SU-DHL-6 (cell line): Measurements from ENCODE around the gene PPP1CB.

ENCODE experiments used
- H2AFZ ChIP-seq: fragments of 200-600 bp; sonication (generic); 2 replicates; pipeline ENCODE4 v1.6.1; 2014; ENCODE audit warnings: low read depth, mild to moderate bottlenecking, moderate library complexity, mixed read lengths, antibody characterized with exemption, low read length; ENCODE audit not compliant: severe bottlenecking
- H3F3A ChIP-seq: fragments of 200-600 bp; shearing (Covaris generic); 2 replicates; pipeline ENCODE4 v1.6.0; 2016; ENCODE audit warnings: antibody characterized with exemption, mild to moderate bottlenecking; ENCODE audit not compliant: insufficient read depth
- H3K27ac ChIP-seq: fragments of 200-600 bp; sonication (generic); 2 replicates; pipeline ENCODE4 v1.5.1; 2016; ENCODE audit warnings: low read depth, mild to moderate bottlenecking, low read length, moderate library complexity, mixed read lengths
- H3K27me3 ChIP-seq: fragments of 200-600 bp; sonication (generic), shearing (Covaris generic); 2 replicates; pipeline ENCODE4 v1.6.0; 2014; ENCODE audit warnings: mild to moderate bottlenecking, low read length
- H3K36me3 ChIP-seq: fragments of 200-600 bp; sonication (generic); 2 replicates; pipeline ENCODE4 v1.6.1; 2014; ENCODE audit warnings: mild to moderate bottlenecking, low read length, mixed read lengths
- H3K4me2 ChIP-seq: fragments of 300-600, 200-600 bp; shearing (Covaris generic), sonication (generic); 2 replicates; pipeline ENCODE4 v1.6.0; 2014; ENCODE audit warnings: low read length, low read depth, mild to moderate bottlenecking; ENCODE audit not compliant: poor library complexity, severe bottlenecking
- H3K4me3 ChIP-seq: fragments of 200-600 bp; sonication (generic); 2 replicates; pipeline ENCODE4 v1.5.1; 2014; ENCODE audit warnings: antibody characterized with exemption, low read length, mild to moderate bottlenecking, mixed read lengths; ENCODE audit not compliant: insufficient read depth, poor library complexity, severe bottlenecking
- H3K79me2 ChIP-seq: fragments of 200-600 bp; sonication (generic); 2 replicates; pipeline ENCODE4 v1.6.1; 2014; ENCODE audit warnings: mild to moderate bottlenecking, low read length, moderate library complexity; ENCODE audit not compliant: insufficient read depth
- H3K9ac ChIP-seq: fragments of 200-600 bp; sonication (generic); 2 replicates; pipeline ENCODE4 v1.7.0; 2014; ENCODE audit warnings: mild to moderate bottlenecking, low read length
- H3K9me2 ChIP-seq: fragments of 200-600 bp; sonication (generic); replicated peaks from 2 replicates; pipeline ENCODE4 v1.6.1; 2014; ENCODE audit warnings: low read length; ENCODE audit not compliant: insufficient read depth
- H3K9me3 ChIP-seq: fragments of 200-600 bp; sonication (generic); 2 replicates; pipeline ENCODE4 v1.6.1; 2014; ENCODE audit warnings: low read length, mixed read lengths; ENCODE audit not compliant: insufficient read depth
- H4K20me1 ChIP-seq: fragments of 200-600 bp; sonication (generic); 2 replicates; pipeline ENCODE4 v1.6.1; 2014; ENCODE audit warnings: low read depth, mild to moderate bottlenecking, antibody characterized with exemption, low read length, moderate library complexity, mixed read lengths
- EZH2phosphoT487 ChIP-seq: fragments of 200-600 bp; sonication (generic), shearing (Covaris generic); conservative IDR thresholded peaks from 2 replicates; pipeline ENCODE4 v1.6.1; 2018; ENCODE audit warnings: mild to moderate bottlenecking, antibody characterized with exemption, low read length, moderate library complexity, mixed read lengths
- TF ChIP-seq, protein P1 (sequence below): fragments of 200-600 bp; sonication (generic); IDR thresholded peaks from one replicate; pipeline ENCODE4 v1.5.1; 2017; ENCODE audit warnings: antibody characterized with exemption, mild to moderate bottlenecking, low read length, moderate library complexity; ENCODE audit not compliant: insufficient read depth, poor library complexity, severe bottlenecking

The PPP1CB gene

DNA sequence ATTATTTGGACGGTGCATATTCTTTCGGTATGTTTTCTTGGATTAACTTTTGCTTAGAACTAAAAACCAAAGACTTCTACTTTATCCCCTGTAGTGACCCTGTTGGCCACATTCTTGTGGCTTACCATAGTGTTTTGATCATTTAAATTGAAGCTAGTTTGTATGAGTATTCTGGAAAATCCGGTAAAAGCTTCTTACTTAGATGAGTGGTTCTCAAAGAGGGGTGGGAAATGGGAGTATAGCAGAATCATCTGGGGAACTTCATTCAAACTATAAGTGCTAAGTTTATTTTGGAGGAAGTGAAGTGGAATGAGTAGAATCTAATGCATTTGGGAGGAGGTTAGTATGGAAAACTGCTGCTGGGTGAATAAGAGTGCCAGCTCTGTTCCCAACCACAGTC is 3.8 kb downstream of the PPP1CB start:
- H3K9me3 ChIP-seq, result no peaks in the 10 kb centered on the region
- no peak overlapping the region; the same call in 1 of the 2 replicates for H3K9ac ChIP-seq
- H3K4me3 ChIP-seq, result no peak overlapping the region
- H2AFZ ChIP-seq, result no peak overlapping the region
- peaks cover 44% of the 10 kb centered on the region for H4K20me1 ChIP-seq
- peaks cover 85% of the 10 kb centered on the region for H3K79me2 ChIP-seq
- peaks cover 3% of the 10 kb centered on the region; the same call in 1 of the 2 replicates for H3K36me3 ChIP-seq
- H3K27ac ChIP-seq, result no peak overlapping the region
- TF ChIP-seq, protein P1, sequence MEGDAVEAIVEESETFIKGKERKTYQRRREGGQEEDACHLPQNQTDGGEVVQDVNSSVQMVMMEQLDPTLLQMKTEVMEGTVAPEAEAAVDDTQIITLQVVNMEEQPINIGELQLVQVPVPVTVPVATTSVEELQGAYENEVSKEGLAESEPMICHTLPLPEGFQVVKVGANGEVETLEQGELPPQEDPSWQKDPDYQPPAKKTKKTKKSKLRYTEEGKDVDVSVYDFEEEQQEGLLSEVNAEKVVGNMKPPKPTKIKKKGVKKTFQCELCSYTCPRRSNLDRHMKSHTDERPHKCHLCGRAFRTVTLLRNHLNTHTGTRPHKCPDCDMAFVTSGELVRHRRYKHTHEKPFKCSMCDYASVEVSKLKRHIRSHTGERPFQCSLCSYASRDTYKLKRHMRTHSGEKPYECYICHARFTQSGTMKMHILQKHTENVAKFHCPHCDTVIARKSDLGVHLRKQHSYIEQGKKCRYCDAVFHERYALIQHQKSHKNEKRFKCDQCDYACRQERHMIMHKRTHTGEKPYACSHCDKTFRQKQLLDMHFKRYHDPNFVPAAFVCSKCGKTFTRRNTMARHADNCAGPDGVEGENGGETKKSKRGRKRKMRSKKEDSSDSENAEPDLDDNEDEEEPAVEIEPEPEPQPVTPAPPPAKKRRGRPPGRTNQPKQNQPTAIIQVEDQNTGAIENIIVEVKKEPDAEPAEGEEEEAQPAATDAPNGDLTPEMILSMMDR, result no peak
- no peak for TF ChIP-seq EZH2phosphoT487
- H3K4me2 ChIP-seq, result peak overlapping the region; percentile 29
- peaks cover 8% of the 10 kb centered on the region for H3F3A ChIP-seq
- H3K9me2 ChIP-seq, result no peaks in the 10 kb centered on the region
- H3K27me3 ChIP-seq, result no peaks in the 10 kb centered on the region

DNA sequence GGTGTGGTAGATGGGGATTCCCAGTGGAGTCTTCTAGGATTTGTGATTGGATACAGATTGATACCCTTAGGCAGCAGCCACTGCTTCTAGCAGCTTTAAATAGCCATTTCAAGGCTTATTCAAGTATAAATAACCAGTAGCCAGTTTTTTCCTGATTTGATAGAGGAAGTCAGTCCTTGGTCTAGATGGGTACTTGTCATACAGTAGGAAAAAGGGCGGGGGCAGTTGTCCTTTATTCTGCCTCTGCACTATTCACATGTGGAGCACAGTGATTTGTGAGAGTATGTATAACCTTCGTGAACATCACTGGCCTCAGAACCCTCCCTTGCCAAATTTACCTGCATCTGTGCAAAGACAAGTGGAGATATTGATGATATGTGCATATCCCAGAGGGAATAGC is 6.8 kb downstream of the PPP1CB start:
- Histone ChIP-seq H2AFZ (no peak overlapping the region), H4K20me1 (peaks cover 60% of the 10 kb centered on the region), H3K4me2 (no peak overlapping the region), H3K9me3 (no peaks in the 10 kb centered on the region), H3K9ac (no peak overlapping the region), H3K27ac (no peak overlapping the region), H3K36me3 (peaks cover 3% of the 10 kb centered on the region; the same call in 1 of the 2 replicates), H3K9me2 (no peaks in the 10 kb centered on the region), H3K27me3 (no peaks in the 10 kb centered on the region), H3K79me2 (peaks cover 100% of the 10 kb centered on the region), H3K4me3 (no peak overlapping the region), H3F3A (0 out of 2 replicates have a peak, but pooled peaks cover 2% of the 10 kb centered on the region)
- TF ChIP-seq EZH2phosphoT487, result no peak
- TF ChIP-seq, protein P1, result no peak

DNA sequence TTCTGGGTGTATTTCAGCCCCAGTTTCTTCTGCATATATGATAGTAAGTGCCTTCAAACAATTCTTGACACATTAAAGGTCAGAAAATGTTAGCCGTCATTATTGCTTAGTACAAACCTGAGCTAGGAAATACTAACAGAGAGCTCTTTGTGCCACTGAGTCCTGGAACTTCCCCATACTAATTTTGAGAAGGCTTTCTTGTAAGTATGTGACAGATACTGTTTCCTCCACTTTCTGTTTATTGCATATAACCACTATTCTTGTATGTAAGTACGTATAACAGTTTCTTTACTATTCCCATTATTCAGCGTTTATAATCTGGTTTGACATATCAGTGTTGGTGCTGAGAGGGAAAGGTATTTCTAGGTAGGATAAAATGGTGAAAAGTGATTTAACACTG is 9.8 kb downstream of the PPP1CB start:
- Histone ChIP-seq H3K36me3 (peaks cover 3% of the 10 kb centered on the region; the same call in 1 of the 2 replicates), H4K20me1 (peaks cover 49% of the 10 kb centered on the region), H2AFZ (no peak overlapping the region), H3K27ac (no peak overlapping the region), H3K9me3 (no peaks in the 10 kb centered on the region), H3K4me3 (no peak overlapping the region), H3K9ac (no peak overlapping the region), H3K79me2 (peaks cover 100% of the 10 kb centered on the region), H3K4me2 (no peak overlapping the region), H3F3A (no peaks in the 10 kb centered on the region), H3K27me3 (no peaks in the 10 kb centered on the region), H3K9me2 (no peaks in the 10 kb centered on the region)
- TF ChIP-seq EZH2phosphoT487, result no peak
- TF ChIP-seq, protein P1, result no peak
